Left lung (tissue), 10 donors: ENCODE results near the gene SLC6A11. TPM values are rescaled to one million over a fixed set of nuclear protein-coding genes. Genes with fewer than 3 reads are reported as not detected.

Source experiments
- ATAC-seq: fragments of 200-7000 bp; cut with Tn5 transposase; one replicate; pipeline ENCODE4 v1.9.1; 2020; ENCODE audit warnings: moderate library complexity
- DNase-seq, 4 donors: peaks; one replicate each; pipeline ENCODE4 v3.0.0-alpha.2; 2013 to 2020
- H3K27ac ChIP-seq, 2 donors: fragments of 200-600 bp; sonication (generic) in 1 of 2; one replicate each; pipeline versions ENCODE4 v1.5.0 to v1.8.0; 2020 to 2021
- H3K27me3 ChIP-seq, 2 donors: fragments of 200-600 bp; sonication (generic) in 1 of 2; one replicate each; pipeline versions ENCODE4 v1.5.0 to v1.8.0; 2020 to 2021
- H3K36me3 ChIP-seq, 2 donors: fragments of 200-600 bp; sonication (generic) in 1 of 2; one replicate each; pipeline versions ENCODE4 v1.5.0 to v1.8.0; 2020 to 2021
- H3K4me1 ChIP-seq, 2 donors: fragments of 200-600 bp; one replicate each; pipeline ENCODE4 v1.8.0; 2021
- H3K4me3 ChIP-seq, 2 donors: fragments of 200-600 bp; sonication (generic) in 1 of 2; one replicate each; pipeline versions ENCODE4 v1.5.0 to v1.8.0; 2020 to 2021; ENCODE audit warnings: mild to moderate bottlenecking in 1 of 2
- H3K9me3 ChIP-seq, 2 donors: fragments of 200-600 bp; sonication (generic) in 1 of 2; one replicate each; pipeline versions ENCODE4 v1.5.0 to v1.8.0; 2020 to 2021
- CTCF ChIP-seq, 2 donors: fragments of 200-600 bp; sonication (generic) in 1 of 2; IDR thresholded peaks; one replicate each; pipeline versions ENCODE4 v1.5.0 to v1.8.0; 2021; ENCODE audit warnings: antibody characterized with exemption in 2 of 2
- intact Hi-C, 2 donors: fragments of 100-400 bp; cut with DNase I; formaldehyde crosslinking; loops; one replicate each; pipeline versions ENCODE4 v1.11.2 to v1.14.2; 2022
- polyA plus RNA-seq, 6 donors: library from polyadenylated mRNA; unstranded; fragments of 120-200 nt; gene quantifications; one replicate each; pipeline ENCODE4 v1.2.1, GENCODE V29; 2013; ENCODE audit not compliant: insufficient read length in 6 of 6
- total RNA-seq, 2 donors: library from RNA; stranded (reverse); fragmentation: NEBNext Ultra II Directional; extraction: Animal tissue kit (Norgen Biotek cat#: 25700); gene quantifications; one replicate each; pipeline ENCODE4 v1.2.1, GENCODE V29; 2021
- donor health status: DM: no; HTN: yes; CAD: no.
- donor health status: DM: no; HTN: no; CAD: no.

Gene SLC6A11
- total and polyA plus RNA-seq, 8 donors: 0.07 to 0.31 (median 0.18) TPM; not detected in 2

GRCh38 chr3:10845001-10845761 is 29.2 kb downstream of the SLC6A11 start:
- DNase-seq (peak in 1 of 4 donors; percentile 44), ATAC-seq (peak; percentile 52)
- TF ChIP-seq CTCF (IDR thresholded peaks at IDR 0.05): no peak
- H3K4me3 ChIP-seq: no peak overlapping the region
- H3K4me1 ChIP-seq: no peaks in the 10 kb centered on the region
- H3K36me3 ChIP-seq: no peaks in the 10 kb centered on the region
- intact Hi-C loops: no loop called here
- H3K27me3 ChIP-seq: peaks cover 0 to 6% of the 10 kb centered on the region in 2 donors
- H3K27ac ChIP-seq: no peak overlapping the region
- no peaks in the 10 kb centered on the region for H3K9me3 ChIP-seq

GRCh38 chr3:10845839-10846656 is 30.0 kb downstream of the SLC6A11 start:
- H3K27me3 ChIP-seq: peaks cover 0 to 5% of the 10 kb centered on the region in 2 donors
- H3K36me3 ChIP-seq: no peaks in the 10 kb centered on the region
- no peak for TF ChIP-seq CTCF (IDR thresholded peaks at IDR 0.05)
- peak overlapping the region in 1 of 2 donors; percentile 40 for H3K27ac ChIP-seq
- no peaks in the 10 kb centered on the region for H3K9me3 ChIP-seq
- H3K4me1 ChIP-seq: no peaks in the 10 kb centered on the region
- no peak overlapping the region for H3K4me3 ChIP-seq
- intact Hi-C loops: no loop called here
- peak in 1 of 4 donors; percentile 62 for DNase-seq
- peak; percentile 69 for ATAC-seq

DNA sequence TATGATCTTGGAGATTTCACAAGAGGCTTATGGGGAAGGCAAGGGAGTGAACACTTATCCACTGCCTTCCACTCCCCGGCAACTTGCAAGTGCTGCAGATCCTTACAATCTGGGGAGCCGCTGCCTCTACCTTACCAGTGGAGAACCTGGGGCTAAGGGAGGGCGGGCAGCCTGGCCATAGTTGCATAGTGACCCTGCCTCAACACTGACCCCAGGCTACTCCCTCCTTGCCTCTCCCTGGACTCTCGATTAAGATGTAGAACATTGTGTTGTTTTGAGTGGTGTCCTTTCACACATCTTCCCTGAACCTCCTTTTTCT is 30.6 kb downstream of the SLC6A11 start:
- intact Hi-C loops: no loop called here
- DNase-seq: peak in 1 of 4 donors; percentile 24

GRCh38 chr3:10848261-10848660 is 32.2 kb downstream of the SLC6A11 start:
- intact Hi-C loops: no loop called here
- Histone ChIP-seq H3K27ac (no peak overlapping the region), H3K4me3 (no peak overlapping the region), H3K36me3 (no peaks in the 10 kb centered on the region), H3K4me1 (no peaks in the 10 kb centered on the region), H3K9me3 (no peaks in the 10 kb centered on the region), H3K27me3 (peaks cover 0 to 11% of the 10 kb centered on the region in 2 donors)
- DNase-seq: no peak
- no peak for TF ChIP-seq CTCF (IDR thresholded peaks at IDR 0.05)
- ATAC-seq: no peak

More for the DNA sequence above, 30.6 kb downstream of the SLC6A11 start:
- Histone ChIP-seq H3K4me3 (no peak overlapping the region), H3K36me3 (no peaks in the 10 kb centered on the region), H3K27me3 (peaks cover 0 to 5% of the 10 kb centered on the region in 2 donors), H3K4me1 (no peaks in the 10 kb centered on the region), H3K27ac (peak overlapping the region in 1 of 2 donors; percentile 40), H3K9me3 (no peaks in the 10 kb centered on the region)
- TF ChIP-seq CTCF (IDR thresholded peaks at IDR 0.05): no peak
- no peak for ATAC-seq
